ENCODE data around the gene ZNF143.
"Not testable (repeated sequence)": the region's sequence is repeated elsewhere in the genome, so short reads cannot be mapped to it uniquely, and the experiment has no call there.

Gene ZNF143

GRCh38 chr11:9535189-9535781, 74.5 kb downstream of the ZNF143 start:
- peak; percentile 73 for DNase-seq (ENCODE audit: low read depth)
- peak; percentile 82 for TF ChIP-seq CTCF (IDR thresholded peaks at IDR 0.05; ENCODE audit: control insufficient read depth, insufficient read depth, low read depth, low read length, missing control alignments)
- no peak overlapping the region for H3K4me3 ChIP-seq (ENCODE audit: control insufficient read depth, low read depth, low read length)

GRCh38 chr11:9538548-9538947, 77.7 kb downstream of the ZNF143 start:
- no peak for DNase-seq (ENCODE audit: low read depth)
- TF ChIP-seq CTCF (IDR thresholded peaks at IDR 0.05; ENCODE audit: control insufficient read depth, insufficient read depth, low read depth, low read length, missing control alignments) = no peak
- H3K4me3 ChIP-seq (ENCODE audit: control insufficient read depth, low read depth, low read length) = no peak overlapping the region

DNA sequence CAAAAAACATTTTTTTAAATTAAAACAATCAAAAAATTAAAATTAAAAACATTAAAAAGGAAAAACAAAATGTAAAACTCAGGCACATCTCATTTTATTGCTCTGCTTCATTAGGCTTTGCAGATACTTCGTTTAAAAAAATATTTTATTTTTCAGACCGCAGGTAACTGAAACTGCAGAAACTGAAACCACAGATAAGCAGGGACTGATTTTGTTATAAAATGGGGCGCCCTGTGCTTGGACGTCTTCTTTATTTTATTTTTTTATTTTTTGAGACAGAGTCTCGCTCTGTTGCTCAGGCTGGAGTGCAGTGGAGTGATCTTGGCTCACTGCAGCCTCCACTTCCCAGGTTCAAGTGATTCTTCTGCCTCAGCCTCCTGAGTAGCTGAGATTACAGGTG, 88.4 kb downstream of the ZNF143 start:
- not testable (repeated sequence) for H3K4me3 ChIP-seq (ENCODE audit: control insufficient read depth, low read depth, low read length); DNase-seq (ENCODE audit: low read depth)

GRCh38 chr11:9550191-9550628, 89.4 kb downstream of the ZNF143 start:
- no peak for TF ChIP-seq CTCF (IDR thresholded peaks at IDR 0.05; ENCODE audit: control insufficient read depth, insufficient read depth, low read depth, low read length, missing control alignments)
- no peak for DNase-seq (ENCODE audit: low read depth)
- H3K4me3 ChIP-seq (ENCODE audit: control insufficient read depth, low read depth, low read length) = no peak overlapping the region

DNA sequence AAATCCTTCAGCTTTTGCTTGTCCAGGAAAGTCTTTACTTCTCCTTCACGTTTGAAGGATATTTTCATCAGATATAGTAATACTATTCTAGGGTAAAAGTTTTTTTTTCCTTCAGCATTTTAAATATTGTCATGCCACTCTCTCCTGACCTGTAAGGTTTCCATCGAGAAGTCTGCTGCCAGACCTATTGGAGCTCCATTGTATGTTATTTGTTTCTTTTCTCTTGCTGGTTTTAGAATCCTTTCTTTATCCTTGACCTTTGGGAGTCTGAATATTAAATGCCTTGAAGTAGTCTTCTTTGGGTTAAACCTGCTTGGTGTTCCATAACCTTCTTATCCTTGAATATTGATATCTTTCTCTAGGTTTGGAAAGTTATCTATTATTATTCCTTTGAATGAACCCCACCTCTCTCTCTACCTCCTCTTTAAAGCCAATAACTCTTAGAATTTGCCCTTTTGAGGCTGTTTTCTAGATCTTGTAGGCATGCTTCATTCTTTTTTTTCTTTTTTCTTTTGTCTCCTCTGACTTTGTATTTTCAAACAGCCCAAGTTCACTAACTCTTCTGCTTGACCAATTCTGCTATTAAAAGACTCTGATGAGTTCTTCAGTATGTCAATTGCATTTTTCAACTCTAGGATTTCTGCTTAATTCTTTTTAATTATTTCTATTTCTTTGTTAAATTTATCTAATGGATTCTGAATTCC, 100.6 kb downstream of the ZNF143 start:
- no peak for TF ChIP-seq CTCF (IDR thresholded peaks at IDR 0.05; ENCODE audit: control insufficient read depth, insufficient read depth, low read depth, low read length, missing control alignments)
- DNase-seq (ENCODE audit: low read depth) = no peak
- H3K4me3 ChIP-seq (ENCODE audit: control insufficient read depth, low read depth, low read length) = no peak overlapping the region

DNA sequence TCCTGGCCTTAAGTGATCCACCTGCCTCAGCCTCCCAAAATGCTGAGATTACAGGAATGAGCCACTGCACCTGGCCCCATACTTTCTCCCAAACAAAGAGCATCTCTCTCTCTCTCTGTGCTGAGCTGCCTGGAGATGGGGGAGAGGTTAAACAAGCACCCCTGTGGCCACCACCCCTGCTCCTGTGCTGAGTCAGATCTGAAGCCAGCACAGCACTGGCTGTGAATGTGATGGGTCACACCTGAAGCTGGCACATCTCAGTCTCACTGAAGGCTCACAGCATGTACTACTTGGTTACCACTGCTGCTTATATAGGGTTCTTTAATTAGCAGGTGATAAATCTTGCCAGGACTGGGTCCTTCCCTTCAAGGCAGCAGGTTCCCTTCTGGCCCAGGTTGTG, 101.9 kb downstream of the ZNF143 start:
- TF ChIP-seq CTCF (IDR thresholded peaks at IDR 0.05; ENCODE audit: control insufficient read depth, insufficient read depth, low read depth, low read length, missing control alignments) = no peak
- H3K4me3 ChIP-seq (ENCODE audit: control insufficient read depth, low read depth, low read length) = no peak overlapping the region
- DNase-seq (ENCODE audit: low read depth) = no peak

DNA sequence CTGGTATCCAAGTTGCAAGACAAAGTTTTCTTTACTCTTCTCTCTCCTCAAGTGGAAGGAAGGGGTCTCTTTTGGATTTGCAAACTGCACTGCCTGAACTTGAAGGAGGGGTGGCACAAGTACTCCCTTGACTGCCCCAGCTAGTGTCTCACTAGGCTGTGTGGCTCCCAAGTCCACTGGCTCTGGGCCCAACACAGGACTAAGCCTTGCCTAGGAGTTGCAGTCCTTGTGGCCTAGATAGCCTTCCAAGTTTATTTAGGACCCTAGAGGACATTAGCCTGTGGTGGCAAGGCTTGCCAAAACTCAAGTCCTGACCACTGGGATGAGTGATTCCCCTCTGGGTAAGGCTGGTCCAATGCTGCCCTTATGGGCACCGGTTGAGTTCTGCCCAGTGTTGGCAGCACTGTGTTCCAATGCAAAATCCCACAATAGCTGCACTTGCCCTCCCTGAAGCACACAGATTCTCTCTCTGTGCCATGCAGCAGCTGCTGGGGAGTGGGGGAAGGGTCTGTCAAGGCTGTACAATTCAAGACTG, 102.5 kb downstream of the ZNF143 start:
- no peak for DNase-seq (ENCODE audit: low read depth)
- TF ChIP-seq CTCF (IDR thresholded peaks at IDR 0.05; ENCODE audit: control insufficient read depth, insufficient read depth, low read depth, low read length, missing control alignments) = no peak
- H3K4me3 ChIP-seq (ENCODE audit: control insufficient read depth, low read depth, low read length) = no peak overlapping the region
